AG04449 (cell line): ENCODE measurements around the gene NDST3.
"Not testable (repeated sequence)": the region's sequence is repeated elsewhere in the genome, so short reads cannot be mapped to it uniquely, and the experiment has no call there.

Experiments used
- CTCF ChIA-PET: fragments of 350-600 bp; formaldehyde crosslinking; extraction: SDS; loops from one replicate; lab custom pipeline; 2021; ENCODE audit warnings: antibody characterized with exemption; lab: Yijun Ruan, JAX
- POLR2A ChIA-PET: fragments of 400-600, 350-600 bp; formaldehyde crosslinking; extraction: SDS; loops from one replicate; lab custom pipeline; 2020; ENCODE audit warnings: antibody characterized with exemption, inconsistent platforms; lab: Yijun Ruan, JAX
- DNase-seq: peaks from one replicate; pipeline ENCODE4 v3.0.0-alpha.2; 2010; ENCODE audit warnings: low read depth, low spot score
- H3K4me3 ChIP-seq: 2 replicates; pipeline ENCODE4 v1.5.1; 2011; ENCODE audit warnings: low read depth, mild to moderate bottlenecking, control low read depth, low read length
- CTCF ChIP-seq: IDR thresholded peaks from one replicate; pipeline ENCODE4 v1.5.1; 2011; ENCODE audit warnings: mild to moderate bottlenecking, moderate library complexity, low read length, control low read depth, inconsistent platforms; ENCODE audit not compliant: insufficient read depth; ENCODE audit errors: missing control alignments

NDST3 gene

GRCh38 chr4:118285931-118286330, 251.6 kb downstream of the NDST3 start:
- ChIA-PET CTCF (interaction anchor here (3.2 kb wide), 1 partner anchor 67 kb away, joined by 17 read pairs; the partner anchor contains the start of gene PRSS12), POLR2A (no interaction called here)

GRCh38 chr4:118286685-118287084, 252.4 kb downstream of the NDST3 start:
- DNase-seq, result no peak
- POLR2A ChIA-PET, result no interaction called here
- H3K4me3 ChIP-seq, result no peak overlapping the region
- no peak for TF ChIP-seq CTCF
- CTCF ChIA-PET, result no interaction called here

More at GRCh38 chr4:118285931-118286330, 251.6 kb downstream of the NDST3 start:
- no peak overlapping the region for H3K4me3 ChIP-seq
- DNase-seq, result no peak
- no peak for TF ChIP-seq CTCF

- ChIA-PET CTCF (interaction anchor here (1.5 to 1.7 kb wide), 3 partner anchors 64 to 67 kb away, joined by 3 to 6 read pairs (median 5); partner anchors contain the start of gene PRSS12), POLR2A (no interaction called here)
- peak; percentile 54 for DNase-seq
- no peak for TF ChIP-seq CTCF
- no peak overlapping the region for H3K4me3 ChIP-seq
Observed at GRCh38 chr4:118287711-118288451, 253.6 kb downstream of the NDST3 start.

GRCh38 chr4:118289794-118290193, 255.5 kb downstream of the NDST3 start:
- DNase-seq, result peak; percentile 93
- TF ChIP-seq CTCF, result no peak

GRCh38 chr4:118290951-118291350, 256.7 kb downstream of the NDST3 start:
- ChIA-PET POLR2A (no interaction called here), CTCF (no interaction called here)
- no peak overlapping the region for H3K4me3 ChIP-seq
- no peak for DNase-seq
- no peak for TF ChIP-seq CTCF

More at GRCh38 chr4:118289794-118290193, 255.5 kb downstream of the NDST3 start:
- H3K4me3 ChIP-seq, result no peak overlapping the region
- CTCF ChIA-PET, result interaction anchor here (0.9 to 1.5 kb wide), 4 partner anchors 62 to 134 kb away, joined by 3 to 4 read pairs (median 3); partner anchors contain the start of gene PRSS12
- POLR2A ChIA-PET, result no interaction called here

GRCh38 chr4:118296729-118297128, 262.4 kb downstream of the NDST3 start:
- POLR2A ChIA-PET, result no interaction called here
- no peak for TF ChIP-seq CTCF
- CTCF ChIA-PET, result no interaction called here
- H3K4me3 ChIP-seq, result no peak overlapping the region
- no peak for DNase-seq

GRCh38 chr4:118299619-118300018, 265.3 kb downstream of the NDST3 start:
- DNase-seq, H3K4me3 ChIP-seq, POLR2A ChIA-PET: not testable (repeated sequence)
- CTCF ChIA-PET, result interaction anchor here (2.2 kb wide), 1 partner anchor 54 kb away, joined by 10 read pairs; the partner anchor contains the start of gene PRSS12
